Tibial nerve (tissue), 4 donors: Measurements from ENCODE around the gene CCNQ. TPM values are rescaled to one million over a fixed set of nuclear protein-coding genes. Genes with fewer than 3 reads are reported as not detected.

Experiments used
- DNase-seq, 2 donors: peaks; one replicate each; pipeline ENCODE4 v3.0.0-alpha.2; 2019; ENCODE audit warnings: low spot score in 2 of 2
- H3K27ac ChIP-seq, 4 donors: fragments of 200-600 bp; sonication (generic) in 3 of 4; one replicate each; pipeline ENCODE4 v1.5.1; 2017 to 2019; ENCODE audit warnings: mild to moderate bottlenecking in 1 of 4
- H3K27me3 ChIP-seq, 2 donors: fragments of 200-600 bp; sonication (generic) in 1 of 2; one replicate each; pipeline versions ENCODE4 v1.5.1 to v1.6.0; 2017 to 2019
- H3K36me3 ChIP-seq, 3 donors: fragments of 200-600 bp; sonication (generic); one replicate each; pipeline ENCODE4 v1.5.1; 2018 to 2019
- H3K4me1 ChIP-seq, 4 donors: fragments of 200-600 bp; sonication (generic) in 3 of 4; one replicate each; pipeline ENCODE4 v1.5.1; 2017 to 2019
- H3K4me3 ChIP-seq, 4 donors: fragments of 200-600 bp; sonication (generic) in 3 of 4; one replicate each; pipeline ENCODE4 v1.5.1; 2017 to 2019; ENCODE audit warnings: mild to moderate bottlenecking in 1 of 4, moderate library complexity in 1 of 4
- H3K9me3 ChIP-seq, 4 donors: fragments of 200-600 bp; sonication (generic) in 3 of 4; one replicate each; pipeline ENCODE4 v1.5.1; 2017 to 2019
- EP300 ChIP-seq, 2 donors: sonication (generic); formaldehyde crosslinking; IDR thresholded peaks; one replicate each; pipeline ENCODE4 v1.6.1; 2017; ENCODE audit warnings: antibody characterized with exemption in 2 of 2, mild to moderate bottlenecking in 1 of 2
- POLR2A ChIP-seq, 2 donors: fragments of 450-650 bp; IDR thresholded peaks; one replicate each; pipeline ENCODE4 v1.6.1; 2017; ENCODE audit warnings: antibody characterized with exemption in 2 of 2, mild to moderate bottlenecking in 2 of 2, moderate library complexity in 2 of 2
- WGBS, 2 donors: methylation state at CpG; one replicate each; pipeline ENCODE4 v1.1.5; 2018; 5-methylcytosine and 5-hydroxymethylcytosine counted together
- total RNA-seq, 4 donors: library from RNA; depleted of rRNA; stranded (reverse); fragments of >200 nt; gene quantifications; one replicate each; pipeline ENCODE4 v1.1.0, GENCODE V29; 2016
- TF ChIP-seq, protein P1 (sequence below), 5 experiments: fragments of 200-600 bp in 3 of 5; fragments of 450-650 bp in 2 of 5; sonication (generic) in 3 of 5; IDR thresholded peaks; one replicate each; pipeline ENCODE4 v1.5.1; 2016 to 2019; ENCODE audit warnings: antibody characterized with exemption in 5 of 5, mild to moderate bottlenecking in 3 of 5, moderate library complexity in 2 of 5

The CCNQ gene
- total RNA-seq, 4 donors from 2014 or later: 26.4 to 36.9 (median 32.2) TPM

- no peak for DNase-seq
- Histone ChIP-seq H3K36me3 (no peaks in the 10 kb centered on the region), H3K9me3 (no peaks in the 10 kb centered on the region), H3K27ac (no peak overlapping the region), H3K27me3 (peaks cover 0 to 43% of the 10 kb centered on the region in 2 donors), H3K4me1 (peaks cover 0 to 18% (median 6%) of the 10 kb centered on the region in 4 donors), H3K4me3 (no peak overlapping the region)
- 74 to 79% methylated on average over 16 to 20 of the region's 20 CpGs for WGBS, 2 donors
- TF ChIP-seq, protein P1, sequence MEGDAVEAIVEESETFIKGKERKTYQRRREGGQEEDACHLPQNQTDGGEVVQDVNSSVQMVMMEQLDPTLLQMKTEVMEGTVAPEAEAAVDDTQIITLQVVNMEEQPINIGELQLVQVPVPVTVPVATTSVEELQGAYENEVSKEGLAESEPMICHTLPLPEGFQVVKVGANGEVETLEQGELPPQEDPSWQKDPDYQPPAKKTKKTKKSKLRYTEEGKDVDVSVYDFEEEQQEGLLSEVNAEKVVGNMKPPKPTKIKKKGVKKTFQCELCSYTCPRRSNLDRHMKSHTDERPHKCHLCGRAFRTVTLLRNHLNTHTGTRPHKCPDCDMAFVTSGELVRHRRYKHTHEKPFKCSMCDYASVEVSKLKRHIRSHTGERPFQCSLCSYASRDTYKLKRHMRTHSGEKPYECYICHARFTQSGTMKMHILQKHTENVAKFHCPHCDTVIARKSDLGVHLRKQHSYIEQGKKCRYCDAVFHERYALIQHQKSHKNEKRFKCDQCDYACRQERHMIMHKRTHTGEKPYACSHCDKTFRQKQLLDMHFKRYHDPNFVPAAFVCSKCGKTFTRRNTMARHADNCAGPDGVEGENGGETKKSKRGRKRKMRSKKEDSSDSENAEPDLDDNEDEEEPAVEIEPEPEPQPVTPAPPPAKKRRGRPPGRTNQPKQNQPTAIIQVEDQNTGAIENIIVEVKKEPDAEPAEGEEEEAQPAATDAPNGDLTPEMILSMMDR (IDR thresholded peaks at IDR 0.05): no peak
- TF ChIP-seq EP300 (IDR thresholded peaks at IDR 0.05) (no peak), POLR2A (IDR thresholded peaks at IDR 0.05) (no peak)
Observed at GRCh38 chrX:153638436-153639176, 39.7 kb upstream of the CCNQ start.

GRCh38 chrX:153638041-153638371 lies 39.1 kb upstream of the CCNQ start:
- Histone ChIP-seq H3K36me3 (no peaks in the 10 kb centered on the region), H3K27me3 (peaks cover 0 to 37% of the 10 kb centered on the region in 2 donors), H3K4me1 (peaks cover 0 to 12% (median 5%) of the 10 kb centered on the region in 4 donors), H3K9me3 (no peaks in the 10 kb centered on the region), H3K27ac (no peak overlapping the region), H3K4me3 (no peak overlapping the region)
- DNase-seq: no peak
- TF ChIP-seq EP300 (IDR thresholded peaks at IDR 0.05) (no peak), POLR2A (IDR thresholded peaks at IDR 0.05) (no peak)
- TF ChIP-seq, protein P1 (IDR thresholded peaks at IDR 0.05): no peak
- WGBS, 2 donors: 83% methylated on average over 6 of the region's 6 CpGs; no CpG with 5 or more reads in 1 of the 2 donors

GRCh38 chrX:153637121-153638040 lies 38.4 kb upstream of the CCNQ start:
- Histone ChIP-seq H3K36me3 (no peaks in the 10 kb centered on the region), H3K4me3 (no peak overlapping the region), H3K4me1 (peaks cover 0 to 8% (median 3%) of the 10 kb centered on the region in 4 donors), H3K9me3 (no peaks in the 10 kb centered on the region), H3K27me3 (peaks cover 0 to 31% of the 10 kb centered on the region in 2 donors), H3K27ac (no peak overlapping the region)
- TF ChIP-seq POLR2A (IDR thresholded peaks at IDR 0.05) (no peak), EP300 (IDR thresholded peaks at IDR 0.05) (no peak)
- TF ChIP-seq, protein P1 (IDR thresholded peaks at IDR 0.05): no peak
- no peak for DNase-seq
- 85 to 88% methylated on average over 14 to 23 of the region's 27 CpGs for WGBS, 2 donors

GRCh38 chrX:153636716-153637115 lies 37.8 kb upstream of the CCNQ start:
- Histone ChIP-seq H3K27ac (no peak overlapping the region), H3K9me3 (no peaks in the 10 kb centered on the region), H3K36me3 (no peaks in the 10 kb centered on the region), H3K4me3 (no peak overlapping the region), H3K27me3 (peaks cover 0 to 24% of the 10 kb centered on the region in 2 donors), H3K4me1 (peaks cover 0 to 1% (median 0%) of the 10 kb centered on the region in 4 donors)
- DNase-seq: no peak
- no peak for TF ChIP-seq EP300 (IDR thresholded peaks at IDR 0.05)
- TF ChIP-seq, protein P1 (IDR thresholded peaks at IDR 0.05): no peak
- TF ChIP-seq POLR2A (IDR thresholded peaks at IDR 0.05): no peak
- WGBS, 2 donors: 70 to 74% methylated on average over 2 to 5 of the region's 5 CpGs
